ENCODE measurements around the gene HUS1. TPM values are rescaled to one million over a fixed set of nuclear protein-coding genes. Genes with fewer than 3 reads are reported as not detected.
"Not testable (repeated sequence)": the region's sequence is repeated elsewhere in the genome, so short reads cannot be mapped to it uniquely, and the experiment has no call there.

The HUS1 gene
- total RNA-seq, 1 donor from 2014 or later = 32.3 TPM

DNA sequence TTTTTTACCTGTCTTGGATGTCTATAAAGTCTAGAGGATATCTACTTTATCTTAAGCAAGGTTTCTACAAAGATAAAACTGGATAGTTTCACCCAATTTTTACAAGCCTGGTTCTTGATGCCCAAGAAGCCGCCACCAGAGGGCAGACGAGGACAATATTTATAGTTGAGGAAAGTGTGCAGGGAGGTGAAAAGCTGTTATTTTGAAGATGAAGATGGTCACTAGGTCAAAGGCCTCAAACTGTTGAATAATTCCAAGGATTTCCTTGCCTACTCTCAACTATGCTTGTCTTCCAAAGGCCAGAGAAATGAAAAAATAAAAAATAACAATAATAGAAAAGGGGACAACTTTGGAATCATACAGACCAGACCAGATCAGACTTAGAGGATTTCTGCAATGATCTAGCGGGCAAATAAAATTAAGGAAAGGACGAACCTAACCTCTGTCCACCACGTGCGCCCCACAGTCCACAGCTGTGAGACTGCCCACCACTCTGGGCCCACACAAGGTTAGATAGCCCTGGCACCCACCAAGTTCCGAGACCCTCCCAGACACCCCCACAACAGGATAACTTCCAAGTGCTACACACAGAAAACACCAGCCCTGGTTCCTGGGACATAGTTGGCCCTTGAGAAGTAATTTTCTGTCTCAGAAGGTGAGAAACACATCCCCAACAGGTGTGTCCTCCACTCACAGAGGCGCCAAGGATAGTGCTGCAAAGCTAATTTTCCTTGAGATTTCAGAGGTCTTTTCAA, 34.0 kb downstream of the HUS1 start:
- no peak overlapping the region for H3K4me3 Mint-ChIP-seq
- no peak overlapping the region for H3K27ac Mint-ChIP-seq
- no peaks in the 10 kb centered on the region for H3K36me3 Mint-ChIP-seq (ENCODE audit: low read depth)
- H3K27me3 Mint-ChIP-seq = no peaks in the 10 kb centered on the region
- H3K4me1 Mint-ChIP-seq = peaks cover 2% of the 10 kb centered on the region
- DNase-seq = peak; percentile 91
- intact Hi-C loops (cut with micrococcal nuclease) = loop anchor here (1.0 kb wide), 2 partner anchors 165 to 209 kb away; no protein-coding TSS in a partner anchor
- no peaks in the 10 kb centered on the region for H3K9me3 Mint-ChIP-seq

GRCh38 chr7:47944536-47945260, 34.7 kb downstream of the HUS1 start:
- intact Hi-C loops (cut with micrococcal nuclease) = loop anchor here (1.0 kb wide), 2 partner anchors 166 to 210 kb away; no protein-coding TSS in a partner anchor
- no peak overlapping the region for H3K4me3 Mint-ChIP-seq
- no peaks in the 10 kb centered on the region for H3K27me3 Mint-ChIP-seq
- DNase-seq = peak; percentile 54
- no peaks in the 10 kb centered on the region for H3K36me3 Mint-ChIP-seq (ENCODE audit: low read depth)
- H3K27ac Mint-ChIP-seq = no peak overlapping the region
- no peaks in the 10 kb centered on the region for H3K9me3 Mint-ChIP-seq
- H3K4me1 Mint-ChIP-seq = peaks cover 2% of the 10 kb centered on the region

GRCh38 chr7:47943676-47944474, 35.5 kb downstream of the HUS1 start:
- Mint-ChIP-seq H3K4me3 (no peak overlapping the region), H3K9me3 (no peaks in the 10 kb centered on the region), H3K4me1 (peaks cover 2% of the 10 kb centered on the region), H3K27ac (no peak overlapping the region), H3K27me3 (no peaks in the 10 kb centered on the region), H3K36me3 (ENCODE audit: low read depth) (no peaks in the 10 kb centered on the region)
- peak; percentile 47 for DNase-seq
- intact Hi-C loops (cut with micrococcal nuclease) = no loop called here

DNA sequence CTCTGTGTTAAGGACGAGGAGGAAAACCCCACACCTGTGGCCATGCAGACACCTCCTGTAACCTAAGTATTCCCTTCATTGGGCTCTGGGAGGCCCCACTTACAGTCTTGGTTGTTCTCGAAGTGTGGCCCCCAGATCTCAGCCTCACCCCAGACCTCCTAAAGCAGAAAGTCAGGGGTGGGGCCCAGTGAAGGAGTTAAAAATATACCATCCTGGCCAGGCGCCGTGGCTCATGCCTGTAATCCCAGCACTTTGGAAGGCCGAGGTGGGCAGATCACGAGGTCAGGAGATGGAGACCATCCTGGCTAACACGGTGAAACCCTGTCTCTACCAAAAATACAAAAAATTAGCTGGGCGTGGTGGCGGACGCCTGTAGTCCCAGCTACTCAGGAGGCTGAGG, 36.8 kb downstream of the HUS1 start:
- H3K36me3 Mint-ChIP-seq (ENCODE audit: low read depth); H3K9me3 Mint-ChIP-seq; H3K27me3 Mint-ChIP-seq; DNase-seq; H3K4me1 Mint-ChIP-seq; H3K4me3 Mint-ChIP-seq; intact Hi-C loops (cut with micrococcal nuclease); H3K27ac Mint-ChIP-seq: not testable (repeated sequence)

GRCh38 chr7:47942132-47942531, 37.3 kb downstream of the HUS1 start:
- intact Hi-C loops (cut with micrococcal nuclease) = no loop called here
- no peak for DNase-seq
- Mint-ChIP-seq H3K27ac (no peak overlapping the region), H3K36me3 (ENCODE audit: low read depth) (no peaks in the 10 kb centered on the region), H3K27me3 (no peaks in the 10 kb centered on the region), H3K4me1 (peaks cover 8% of the 10 kb centered on the region), H3K4me3 (no peak overlapping the region), H3K9me3 (no peaks in the 10 kb centered on the region)

- Mint-ChIP-seq H3K4me1 (peaks cover 8% of the 10 kb centered on the region), H3K9me3 (no peaks in the 10 kb centered on the region), H3K36me3 (ENCODE audit: low read depth) (no peaks in the 10 kb centered on the region), H3K27ac (no peak overlapping the region), H3K4me3 (no peak overlapping the region), H3K27me3 (no peaks in the 10 kb centered on the region)
- no peak for DNase-seq
- intact Hi-C loops (cut with micrococcal nuclease) = no loop called here
These were observed 38.1 kb downstream of the HUS1 start for GRCh38 chr7:47941136-47941844.

GRCh38 chr7:47940088-47941013, 39.1 kb downstream of the HUS1 start:
- no peaks in the 10 kb centered on the region for H3K9me3 Mint-ChIP-seq
- H3K27ac Mint-ChIP-seq = no peak overlapping the region
- H3K27me3 Mint-ChIP-seq = no peaks in the 10 kb centered on the region
- H3K4me3 Mint-ChIP-seq = no peak overlapping the region
- intact Hi-C loops (cut with micrococcal nuclease) = no loop called here
- peaks cover 8% of the 10 kb centered on the region for H3K4me1 Mint-ChIP-seq
- H3K36me3 Mint-ChIP-seq (ENCODE audit: low read depth) = no peaks in the 10 kb centered on the region
- DNase-seq = no peak

DNA sequence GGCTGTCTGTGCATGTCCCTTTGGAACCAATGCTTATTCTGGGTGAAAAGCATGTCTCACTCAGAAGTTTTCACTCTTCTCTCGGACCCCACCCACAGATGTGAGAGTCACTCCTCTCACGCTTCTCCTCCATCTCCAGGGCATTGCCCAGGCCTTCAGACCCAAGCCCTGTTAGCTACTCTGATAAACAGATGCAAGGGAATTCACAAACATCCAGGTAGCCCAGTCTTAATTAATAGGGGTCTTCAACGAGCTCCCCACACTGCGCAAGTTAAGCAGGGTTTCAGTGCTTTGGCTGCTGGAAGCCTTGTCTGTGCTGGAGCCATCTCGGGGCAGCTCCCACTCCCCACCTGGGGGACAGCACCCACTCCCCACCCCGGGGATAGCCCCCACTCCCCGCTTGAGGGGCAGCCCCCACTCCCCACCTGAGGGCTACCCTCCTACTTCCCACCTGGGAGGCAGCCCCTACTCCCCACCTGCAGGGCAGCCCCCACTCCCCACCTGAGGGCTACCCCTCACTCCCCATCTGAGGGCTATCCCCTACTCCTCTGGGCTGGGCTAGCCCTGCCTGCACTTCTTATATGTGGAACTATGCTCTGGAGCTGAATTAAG, 39.9 kb downstream of the HUS1 start:
- H3K27ac Mint-ChIP-seq = no peak overlapping the region
- intact Hi-C loops (cut with micrococcal nuclease) = no loop called here
- H3K36me3 Mint-ChIP-seq (ENCODE audit: low read depth) = no peaks in the 10 kb centered on the region
- no peaks in the 10 kb centered on the region for H3K9me3 Mint-ChIP-seq
- no peak overlapping the region for H3K4me3 Mint-ChIP-seq
- peaks cover 8% of the 10 kb centered on the region for H3K4me1 Mint-ChIP-seq
- no peak for DNase-seq
- H3K27me3 Mint-ChIP-seq = no peaks in the 10 kb centered on the region

DNA sequence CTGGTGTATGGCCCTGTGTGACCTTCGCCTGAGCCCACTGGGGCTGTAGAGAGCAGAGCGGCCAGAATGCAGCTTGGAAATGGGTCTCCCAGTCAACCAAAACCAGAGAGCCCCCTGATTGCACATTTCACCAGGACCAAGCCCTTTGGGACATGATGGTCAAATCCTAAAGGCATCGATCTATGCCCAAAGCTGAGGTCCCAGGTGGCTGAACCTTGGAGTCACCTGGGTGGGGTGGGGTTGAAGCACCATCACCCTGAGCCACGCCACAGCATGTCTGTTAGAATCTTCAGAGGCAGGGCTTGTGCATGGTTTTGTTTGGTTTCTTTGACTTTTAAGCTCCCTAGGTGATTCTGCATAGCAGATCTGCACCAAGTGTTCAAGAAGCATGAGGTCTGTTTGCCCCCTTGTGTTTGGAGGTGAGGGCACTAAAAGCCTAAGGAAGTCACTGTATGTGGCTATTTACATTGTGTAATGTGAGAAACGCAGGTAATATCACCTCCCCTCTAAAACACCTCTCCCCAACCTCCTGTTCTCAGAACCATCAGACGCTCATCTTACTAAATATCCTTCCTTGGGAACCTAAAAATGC, 40.7 kb downstream of the HUS1 start:
- Mint-ChIP-seq H3K4me3 (no peak overlapping the region), H3K9me3 (no peaks in the 10 kb centered on the region), H3K4me1 (peaks cover 8% of the 10 kb centered on the region), H3K27ac (no peak overlapping the region), H3K27me3 (no peaks in the 10 kb centered on the region), H3K36me3 (ENCODE audit: low read depth) (no peaks in the 10 kb centered on the region)
- DNase-seq = no peak
- intact Hi-C loops (cut with micrococcal nuclease) = no loop called here

- peak overlapping the region; percentile 62 for H3K27ac Mint-ChIP-seq
- no peaks in the 10 kb centered on the region for H3K9me3 Mint-ChIP-seq
- no peaks in the 10 kb centered on the region for H3K27me3 Mint-ChIP-seq
- no peak overlapping the region for H3K4me3 Mint-ChIP-seq
- H3K4me1 Mint-ChIP-seq = peaks cover 8% of the 10 kb centered on the region
- intact Hi-C loops (cut with micrococcal nuclease) = no loop called here
- DNase-seq = no peak
- no peaks in the 10 kb centered on the region for H3K36me3 Mint-ChIP-seq (ENCODE audit: low read depth)
These were observed 41.5 kb downstream of the HUS1 start for GRCh38 chr7:47937711-47938573.

DNA sequence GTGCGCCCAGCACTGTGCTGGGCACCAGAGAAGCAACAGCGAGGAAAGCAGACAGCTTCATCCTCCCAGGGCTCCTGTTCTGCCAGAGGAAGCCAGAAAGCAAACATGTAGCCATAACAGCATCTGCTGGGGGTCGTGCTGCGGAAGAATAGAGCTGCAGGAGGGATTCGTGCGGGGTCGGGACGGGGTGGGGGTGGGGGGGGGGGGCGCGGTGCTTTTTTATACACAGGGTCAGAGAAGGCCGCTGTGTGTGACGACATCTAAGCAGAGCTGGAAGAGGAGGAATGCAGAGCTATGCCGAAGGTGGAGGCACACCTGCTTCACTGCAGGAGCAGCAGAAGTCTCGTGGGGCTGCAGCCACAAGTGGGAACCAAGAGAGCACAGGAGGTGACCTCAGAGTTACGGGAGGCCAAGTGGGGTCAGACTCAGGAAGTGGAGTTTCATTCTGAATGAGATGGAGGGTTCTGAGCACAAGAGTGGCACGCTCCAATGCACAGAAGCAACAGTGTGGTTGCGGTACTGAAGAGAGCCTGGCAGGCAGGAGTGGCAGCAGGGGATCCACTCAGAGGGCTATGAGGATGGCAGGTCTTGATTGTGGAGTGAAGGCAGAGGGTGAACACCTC, 42.2 kb downstream of the HUS1 start:
- no peaks in the 10 kb centered on the region for H3K9me3 Mint-ChIP-seq
- peak; percentile 67 for DNase-seq
- H3K4me3 Mint-ChIP-seq = peak overlapping the region; percentile 20
- H3K4me1 Mint-ChIP-seq = peaks cover 8% of the 10 kb centered on the region
- H3K36me3 Mint-ChIP-seq (ENCODE audit: low read depth) = no peaks in the 10 kb centered on the region
- H3K27ac Mint-ChIP-seq = peak overlapping the region; percentile 62
- no peaks in the 10 kb centered on the region for H3K27me3 Mint-ChIP-seq
- intact Hi-C loops (cut with micrococcal nuclease) = no loop called here
